Cardiac muscle cell (in vitro differentiated cells and primary cell): Measurements from ENCODE around the gene SPECC1. TPM values are rescaled to one million over a fixed set of nuclear protein-coding genes. Genes with fewer than 3 reads are reported as not detected.

ENCODE experiments used
- DNase-seq, 2 donors: peaks; one replicate each; pipeline versions ENCODE4 v3.0.0 to v3.0.0-alpha.2; 2010 to 2017; ENCODE audit warnings: low read depth in 1 of 2, low spot score in 1 of 2
- H3K27ac ChIP-seq: fragments of 200-600 bp; sonication (generic); 2 replicates; pipeline ENCODE4 v1.5.1; 2016
- H3K27me3 ChIP-seq: fragments of 200-600 bp; sonication (generic); 2 replicates; pipeline ENCODE4 v1.6.0; 2016; ENCODE audit warnings: control low read depth
- H3K36me3 ChIP-seq: fragments of 200-600 bp; sonication (generic); 2 replicates; pipeline ENCODE4 v1.5.1; 2016; ENCODE audit warnings: control low read depth
- H3K4me1 ChIP-seq: fragments of 200-600 bp; sonication (generic); 2 replicates; pipeline ENCODE4 v1.8.1; 2017; ENCODE audit warnings: low read depth, mild to moderate bottlenecking, mixed run types
- H3K4me3 ChIP-seq: fragments of 200-600 bp; sonication (generic); 2 replicates; pipeline ENCODE4 v1.5.1; 2016; ENCODE audit warnings: mild to moderate bottlenecking
- H3K9me3 ChIP-seq: fragments of 200-600 bp; sonication (generic); 2 replicates; pipeline ENCODE4 v1.5.1; 2017; ENCODE audit warnings: low read depth, mild to moderate bottlenecking, control low read depth
- CTCF ChIP-seq: IDR thresholded peaks from 2 replicates; pipeline ENCODE4 v1.5.1; 2012; ENCODE audit warnings: low read depth, mild to moderate bottlenecking, low read length
- polyA plus RNA-seq: library from polyadenylated mRNA; unstranded; fragments of >200 nt; fragmentation: Nextera tagmentation; extraction: Ambion mirVana; gene quantifications from 2 replicates; pipeline ENCODE4 v1.2.1, GENCODE V29; 2016
- total RNA-seq: library from RNA; depleted of rRNA; stranded (reverse); fragments of >200 nt; gene quantifications from 2 replicates; pipeline ENCODE4 v1.2.3, GENCODE V29; 2016

The SPECC1 gene
- total and polyA plus RNA-seq, 2 experiments from 2014 or later, result 13.6 to 48.7 TPM

GRCh38 chr17:20092261-20092867 is 83.2 kb downstream of the SPECC1 start:
- peaks cover 6% of the 10 kb centered on the region for H3K4me1 ChIP-seq
- TF ChIP-seq CTCF, result no peak
- H3K9me3 ChIP-seq, result no peaks in the 10 kb centered on the region
- no peak overlapping the region for H3K4me3 ChIP-seq
- H3K27me3 ChIP-seq, result no peaks in the 10 kb centered on the region
- no peak for DNase-seq
- no peaks in the 10 kb centered on the region for H3K36me3 ChIP-seq
- no peak overlapping the region for H3K27ac ChIP-seq

GRCh38 chr17:20092973-20093626 is 83.9 kb downstream of the SPECC1 start:
- Histone ChIP-seq H3K27ac (no peak overlapping the region), H3K36me3 (no peaks in the 10 kb centered on the region), H3K4me1 (peaks cover 6% of the 10 kb centered on the region), H3K27me3 (no peaks in the 10 kb centered on the region), H3K9me3 (no peaks in the 10 kb centered on the region), H3K4me3 (no peak overlapping the region)
- TF ChIP-seq CTCF, result no peak
- no peak for DNase-seq

- Histone ChIP-seq H3K4me1 (peaks cover 6% of the 10 kb centered on the region), H3K36me3 (no peaks in the 10 kb centered on the region), H3K27me3 (no peaks in the 10 kb centered on the region), H3K4me3 (no peak overlapping the region), H3K27ac (no peak overlapping the region), H3K9me3 (no peaks in the 10 kb centered on the region)
- TF ChIP-seq CTCF, result no peak
- DNase-seq, result no peak
These were observed 85.6 kb downstream of the SPECC1 start for GRCh38 chr17:20094777-20095176.

DNA sequence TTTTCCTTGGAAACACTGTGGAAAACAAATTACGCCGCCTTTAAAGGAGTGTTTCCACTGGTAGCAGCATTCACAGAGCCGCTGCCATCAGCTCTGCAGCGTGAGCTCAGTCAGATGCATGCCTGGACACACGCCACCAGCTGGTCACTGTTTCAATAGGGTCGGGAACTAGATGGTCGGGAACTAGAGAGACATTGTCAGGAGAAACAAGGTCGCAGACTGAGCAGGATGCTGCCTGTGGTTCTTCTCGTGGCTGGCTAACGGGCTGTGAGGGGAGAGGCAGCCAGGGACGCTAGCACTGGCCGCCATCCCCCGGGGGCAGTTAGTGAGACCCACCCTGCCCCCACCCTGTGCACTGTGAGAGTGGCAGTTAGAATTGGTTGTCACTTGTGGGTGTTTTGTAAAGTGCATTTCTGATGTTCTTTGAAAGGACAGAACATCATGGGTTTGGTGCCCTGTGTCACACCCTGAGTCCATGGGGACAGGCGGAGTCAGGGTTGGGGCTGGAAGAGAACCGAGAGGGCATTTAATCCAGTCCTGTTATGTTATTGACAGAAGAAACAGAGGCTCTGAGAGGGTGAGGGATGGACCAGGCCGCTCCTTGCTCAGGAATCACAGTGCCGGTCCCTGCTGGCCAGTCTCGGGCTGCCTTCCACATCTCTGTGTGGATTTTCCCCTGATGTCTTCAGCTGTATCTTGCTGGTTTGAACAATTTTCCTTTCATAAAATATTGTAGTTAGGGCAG is 86.3 kb downstream of the SPECC1 start:
- DNase-seq, result peak; percentile 56 to 77

DNA sequence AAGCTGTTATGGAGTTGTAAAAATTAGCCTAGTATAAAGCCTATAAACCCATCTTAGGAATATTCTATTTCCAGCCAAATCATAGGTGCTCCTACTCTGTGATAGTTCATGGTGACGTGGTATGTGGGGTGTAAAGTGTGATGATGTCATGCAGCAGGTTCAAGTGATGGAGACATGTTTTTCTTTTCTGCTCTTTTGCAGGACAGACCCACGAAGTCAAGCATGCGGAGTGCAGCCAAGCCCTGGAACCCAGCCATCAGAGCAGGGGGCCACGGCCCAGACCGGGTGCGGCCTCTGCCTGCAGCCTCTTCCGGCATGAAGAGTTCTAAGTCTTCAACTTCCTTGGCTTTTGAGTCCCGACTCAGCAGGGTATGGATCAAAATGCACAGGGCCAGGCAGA is 87.3 kb downstream of the SPECC1 start:
- H3K4me1 ChIP-seq, result peaks cover 6% of the 10 kb centered on the region
- TF ChIP-seq CTCF, result no peak
- H3K9me3 ChIP-seq, result no peaks in the 10 kb centered on the region
- DNase-seq, result no peak
- H3K4me3 ChIP-seq, result no peak overlapping the region
- no peaks in the 10 kb centered on the region for H3K27me3 ChIP-seq
- H3K27ac ChIP-seq, result no peak overlapping the region
- H3K36me3 ChIP-seq, result no peaks in the 10 kb centered on the region

More for the DNA sequence above, 86.3 kb downstream of the SPECC1 start:
- no peaks in the 10 kb centered on the region for H3K36me3 ChIP-seq
- peaks cover 6% of the 10 kb centered on the region for H3K4me1 ChIP-seq
- no peaks in the 10 kb centered on the region for H3K9me3 ChIP-seq
- H3K27ac ChIP-seq, result no peak overlapping the region
- H3K4me3 ChIP-seq, result no peak overlapping the region
- TF ChIP-seq CTCF, result peak; percentile 46
- H3K27me3 ChIP-seq, result no peaks in the 10 kb centered on the region
